Measurements from ENCODE around the gene C1RL.

Gene C1RL

GRCh38 chr12:7091171-7091570, 17.8 kb downstream of the C1RL start:
- no peak for DNase-seq

- DNase-seq, result no peak
These were observed 18.6 kb downstream of the C1RL start for GRCh38 chr12:7090222-7090998.

DNA sequence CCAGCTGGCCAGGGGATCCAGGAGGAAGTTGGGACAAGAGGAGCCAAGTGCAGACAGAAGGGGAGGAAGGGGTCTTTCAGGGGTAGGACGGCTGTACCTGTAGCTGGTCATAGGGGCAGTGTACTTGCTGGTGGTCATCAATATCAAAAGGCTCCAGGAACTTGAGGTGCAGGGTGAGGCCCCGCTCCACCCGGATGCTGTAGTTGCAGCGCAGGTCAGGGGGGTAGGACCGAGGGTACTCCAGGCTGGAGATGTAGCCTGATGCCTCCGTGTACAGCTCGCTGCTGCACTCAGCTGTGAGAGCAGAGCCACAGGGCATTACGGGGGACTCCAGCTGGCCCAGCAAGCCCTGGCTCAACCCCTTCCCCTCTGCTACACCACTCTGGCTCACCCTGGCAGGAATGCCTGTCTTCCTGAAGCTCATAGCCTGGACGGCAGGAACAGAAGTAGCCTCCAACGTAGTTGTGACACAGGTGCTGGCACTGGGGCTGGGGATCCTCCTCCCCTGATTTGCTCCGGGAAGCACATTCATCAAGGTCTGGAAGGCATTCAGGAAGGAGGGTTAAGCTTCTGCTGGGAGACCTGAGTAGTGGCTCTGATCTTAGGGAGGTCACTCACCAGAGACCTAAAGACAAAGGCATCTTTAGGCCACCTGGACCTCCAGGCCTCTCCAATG, 19.7 kb downstream of the C1RL start:
- DNase-seq, result no peak

GRCh38 chr12:7083125-7083524, 25.9 kb downstream of the C1RL start:
- no peak for DNase-seq

- no peak for DNase-seq
These were observed 28.0 kb downstream of the C1RL start for GRCh38 chr12:7081037-7081436.

DNA sequence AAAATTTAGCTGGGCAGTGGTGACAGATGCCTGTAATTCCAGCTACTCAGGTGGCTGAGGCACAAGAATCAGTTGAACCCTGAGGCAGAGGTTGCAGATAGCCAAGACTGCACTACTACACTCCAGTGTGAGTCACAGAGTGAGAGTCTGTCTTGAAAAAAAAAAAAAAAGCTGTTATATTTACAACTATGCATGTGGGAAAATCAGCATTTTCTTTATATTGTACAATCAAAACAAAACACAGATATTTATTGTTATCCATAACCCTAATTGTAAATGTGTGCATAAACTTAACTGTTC, 29.2 kb downstream of the C1RL start:
- DNase-seq, result no peak

GRCh38 chr12:7078163-7078562, 30.9 kb downstream of the C1RL start:
- DNase-seq, result no peak

DNA sequence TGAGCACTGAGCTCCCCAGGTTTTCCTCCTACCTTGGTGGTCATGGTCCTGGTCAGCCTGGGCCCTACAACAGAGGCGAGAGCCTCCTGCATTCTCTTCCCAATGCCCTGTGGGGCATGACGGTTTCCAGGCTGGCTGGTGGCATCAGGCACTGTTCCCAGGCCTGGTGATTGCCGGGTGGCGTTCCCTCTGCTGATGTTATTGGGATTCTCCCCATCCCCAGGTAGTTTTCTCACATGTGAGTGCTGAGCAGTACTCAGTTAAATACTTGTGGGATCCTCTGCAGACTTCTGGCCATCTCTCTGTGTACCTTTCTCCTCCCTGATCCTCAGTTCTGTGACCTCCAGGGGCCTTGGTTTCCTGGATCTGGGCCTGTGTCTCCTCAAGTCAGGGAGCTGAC, 32.5 kb downstream of the C1RL start:
- DNase-seq, result no peak

DNA sequence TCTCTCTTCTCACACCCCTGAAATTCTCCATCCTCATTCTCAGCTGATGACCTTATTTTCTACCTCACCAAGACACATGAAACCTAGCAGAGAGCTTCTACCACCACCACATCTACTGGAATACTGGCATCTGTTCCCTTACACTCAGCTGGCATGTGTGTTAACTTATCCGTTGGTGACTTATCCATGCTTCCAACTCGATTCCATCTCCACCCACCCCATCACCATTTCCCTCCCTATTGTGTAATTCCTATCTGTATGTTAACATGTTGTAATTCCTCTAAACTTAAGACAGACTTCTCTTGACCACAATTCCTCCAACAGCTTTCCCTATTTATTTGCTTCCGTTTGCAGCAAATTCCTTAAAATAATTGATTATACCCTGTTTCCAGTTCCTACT, 33.1 kb downstream of the C1RL start:
- no peak for DNase-seq

DNA sequence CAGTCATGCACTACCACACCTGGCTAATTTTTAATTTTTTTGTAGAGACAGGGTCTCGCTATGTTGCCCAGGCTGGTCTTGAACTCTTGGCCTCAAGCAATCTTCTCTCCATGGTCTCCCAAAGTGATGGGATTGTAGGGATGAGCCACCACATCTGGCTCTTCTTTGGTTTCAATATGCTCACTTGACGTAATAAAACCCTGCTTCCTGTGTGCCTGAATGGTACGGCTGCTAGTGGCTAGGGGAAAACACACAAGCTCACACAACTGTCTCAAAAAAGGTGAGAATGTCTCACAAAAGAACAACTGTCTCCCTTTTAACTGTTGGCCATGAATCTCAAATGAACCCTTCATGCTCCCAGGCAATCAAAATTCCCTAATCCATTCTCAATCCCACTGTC, 33.5 kb downstream of the C1RL start:
- DNase-seq, result no peak

- no peak for DNase-seq
These were observed 35.1 kb downstream of the C1RL start for GRCh38 chr12:7073946-7074345.

GRCh38 chr12:7072554-7072953, 36.5 kb downstream of the C1RL start:
- DNase-seq, result no peak

DNA sequence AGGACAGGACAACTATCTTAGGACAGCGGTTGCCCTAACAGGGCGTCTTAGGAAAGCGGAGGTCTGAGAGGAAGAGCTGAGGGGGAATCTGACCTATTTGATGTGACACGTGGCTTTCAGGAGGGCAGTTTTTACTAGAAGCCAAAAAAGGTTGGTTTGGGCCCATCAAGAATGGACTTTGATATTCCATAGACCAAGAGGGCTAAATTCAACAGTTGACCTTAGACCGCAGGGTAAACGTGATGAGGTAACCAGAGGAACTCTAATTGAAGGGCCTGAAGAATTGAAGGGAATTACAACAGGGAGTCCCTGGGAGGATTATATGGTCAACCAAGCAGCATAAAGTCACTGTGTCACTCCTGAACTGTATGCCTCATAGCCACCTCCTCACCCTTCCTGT, 37.0 kb downstream of the C1RL start:
- DNase-seq, result no peak

- DNase-seq, result no peak
These were observed 39.6 kb downstream of the C1RL start for GRCh38 chr12:7069386-7069785.

GRCh38 chr12:7068994-7069346, 40.0 kb downstream of the C1RL start:
- no peak for DNase-seq

DNA sequence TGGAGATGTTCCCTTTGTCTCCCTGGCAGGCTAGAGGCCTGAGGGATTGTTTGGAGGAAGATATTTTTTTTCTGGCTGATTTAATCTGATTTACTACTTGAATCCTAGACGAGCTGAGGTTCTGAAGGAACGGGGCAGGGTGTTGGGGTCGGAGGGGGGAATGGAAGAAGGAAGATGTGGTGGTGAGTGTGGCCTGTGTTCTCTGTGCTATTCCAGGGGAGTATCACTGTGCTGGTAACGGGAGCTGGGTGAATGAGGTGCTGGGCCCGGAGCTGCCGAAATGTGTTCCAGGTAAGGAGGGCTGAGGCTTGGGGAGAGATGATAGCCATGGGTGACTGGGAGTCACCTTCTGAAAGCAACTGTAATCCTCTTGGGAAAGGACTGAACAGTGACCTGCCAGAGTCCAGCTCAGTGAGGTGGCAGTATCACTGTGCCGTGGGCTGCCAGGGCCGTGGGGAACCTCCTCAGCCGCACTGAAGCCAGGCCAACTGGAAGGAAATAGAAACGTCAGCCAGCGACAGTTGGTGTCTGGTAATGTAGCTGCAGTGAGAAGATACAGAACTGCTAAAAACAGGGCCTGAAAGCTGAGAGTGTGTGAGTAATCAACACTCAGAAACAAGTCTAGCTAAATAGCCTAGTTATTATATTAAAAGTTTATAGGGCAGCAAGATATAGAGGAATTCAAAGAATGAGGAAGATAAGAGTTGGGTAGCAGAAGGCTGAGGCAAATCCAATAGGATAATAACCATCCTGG, 40.6 kb downstream of the C1RL start:
- DNase-seq, result no peak

- no peak for DNase-seq
These were observed 41.9 kb downstream of the C1RL start for GRCh38 chr12:7067096-7067495.

DNA sequence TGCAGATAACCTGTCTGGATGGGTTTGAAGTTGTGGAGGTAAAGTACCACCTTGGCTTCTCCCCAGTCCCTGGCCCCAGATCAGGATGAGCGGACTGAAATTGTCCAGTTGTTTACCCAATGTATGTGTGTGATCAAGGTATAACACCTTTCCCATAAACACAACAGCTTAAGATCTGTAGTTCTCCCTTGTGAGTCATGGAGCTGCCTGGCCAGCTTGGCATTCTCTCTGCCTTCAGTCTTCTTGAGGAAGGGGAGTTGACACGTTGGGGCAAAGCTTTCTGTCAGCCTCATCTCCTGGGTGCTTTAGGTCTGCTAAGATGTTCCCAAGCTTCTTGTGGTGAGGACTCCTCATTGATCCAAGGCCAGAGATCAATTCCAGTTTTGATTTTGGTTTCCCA, 42.4 kb downstream of the C1RL start:
- no peak for DNase-seq

- no peak for DNase-seq
These were observed 43.9 kb downstream of the C1RL start for GRCh38 chr12:7065073-7065623.

GRCh38 chr12:7064516-7064915, 44.5 kb downstream of the C1RL start:
- no peak for DNase-seq

GRCh38 chr12:7061596-7061995, 47.4 kb downstream of the C1RL start:
- no peak for DNase-seq

DNA sequence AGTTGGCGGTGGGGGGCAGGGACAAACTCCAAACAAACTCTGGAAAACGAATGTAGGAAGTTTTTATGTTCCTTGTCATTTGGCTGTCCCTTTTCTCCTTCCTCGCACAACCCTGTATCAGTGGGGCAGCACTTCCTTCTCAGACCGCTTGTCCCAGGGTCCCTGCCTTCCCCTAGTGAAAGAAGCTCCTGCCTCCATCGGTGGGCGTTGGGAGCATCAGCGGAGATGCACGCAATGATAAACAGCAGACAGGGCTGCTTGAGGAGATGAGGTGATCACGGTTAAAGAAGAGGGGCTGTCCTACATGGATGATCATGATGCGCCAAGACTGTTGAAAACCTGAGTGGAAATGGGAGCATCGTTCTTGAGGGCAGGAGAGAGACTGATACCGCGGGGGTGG, 47.9 kb downstream of the C1RL start:
- DNase-seq, result no peak

- no peak for DNase-seq
These were observed 48.6 kb downstream of the C1RL start, which contains the start of gene C1S for GRCh38 chr12:7060353-7060954. Gene C1S (plus strand): TSS chr12:7060718. CDS start chr12:7061913, 1,195 bp downstream.

DNA sequence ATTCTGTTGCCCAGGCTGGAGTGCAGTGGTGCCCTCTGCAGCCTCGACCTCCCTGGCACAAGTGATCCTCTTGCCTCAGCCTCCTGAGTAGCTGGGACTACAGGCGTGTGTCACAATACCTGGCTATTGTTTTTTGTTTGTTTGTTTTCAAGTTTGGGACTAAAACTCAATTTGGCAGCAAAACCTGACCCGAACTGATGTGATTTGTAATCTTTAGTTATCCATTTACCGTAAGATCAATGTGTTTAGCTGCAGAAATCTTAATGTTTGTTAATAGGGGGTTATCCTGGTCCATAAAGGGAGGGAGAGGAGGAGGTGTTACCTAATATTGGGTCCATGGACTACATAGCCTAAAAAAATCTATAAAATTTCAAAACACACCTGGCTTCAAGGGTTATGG, 49.2 kb downstream of the C1RL start:
- no peak for DNase-seq

Measured in NCI-H526 treated with DMSO at 0.1 percent for 48 hours (cell line).